H9 (cell line): Measurements from ENCODE around the gene FEZF2. TPM values are rescaled to one million over a fixed set of nuclear protein-coding genes. Genes with fewer than 3 reads are reported as not detected.

Source experiments
- DNase-seq: peaks from one replicate; pipeline ENCODE4 v3.0.0-alpha.2; 2017
- H2AFZ ChIP-seq: one replicate; pipeline ENCODE4 v1.6.1; 2013; ENCODE audit warnings: mild to moderate bottlenecking, low read length, control low read depth, moderate library complexity
- H2AK5ac ChIP-seq: 2 replicates; pipeline ENCODE4 v1.6.1; 2013; ENCODE audit warnings: low read length, control low read depth, mixed read lengths; ENCODE audit not compliant: insufficient read length
- H2BK120ac ChIP-seq: one replicate; pipeline ENCODE4 v1.6.1; 2013; ENCODE audit warnings: low read depth, mild to moderate bottlenecking, low read length, control low read depth, inconsistent platforms; ENCODE audit not compliant: poor library complexity, severe bottlenecking
- H2BK12ac ChIP-seq: 2 replicates; pipeline ENCODE4 v1.6.1; 2013; ENCODE audit warnings: low read length, control low read depth, mixed read lengths, low read depth; ENCODE audit not compliant: insufficient read length
- H2BK15ac ChIP-seq: 2 replicates; pipeline ENCODE4 v1.6.1; 2013; ENCODE audit warnings: low read depth, low read length, control low read depth
- H2BK20ac ChIP-seq: one replicate; pipeline ENCODE4 v1.6.1; 2013; ENCODE audit warnings: low read depth, mild to moderate bottlenecking, low read length, control low read depth, inconsistent platforms; ENCODE audit not compliant: poor library complexity, severe bottlenecking
- H2BK5ac ChIP-seq: 2 replicates; pipeline ENCODE4 v1.6.1; 2013; ENCODE audit warnings: low read length, control low read depth, mixed read lengths; ENCODE audit not compliant: insufficient read length
- H3K14ac ChIP-seq: 2 replicates; pipeline ENCODE4 v1.6.1; 2013; ENCODE audit warnings: low read length, control low read depth; ENCODE audit not compliant: insufficient read depth
- H3K18ac ChIP-seq: 2 replicates; pipeline ENCODE4 v1.6.1; 2013; ENCODE audit warnings: low read depth, mild to moderate bottlenecking, mixed read lengths, low read length, control low read depth; ENCODE audit not compliant: insufficient read length
- H3K23ac ChIP-seq: 2 replicates; pipeline ENCODE4 v1.6.1; 2013; ENCODE audit warnings: low read length, control low read depth, mixed read lengths, low read depth; ENCODE audit not compliant: insufficient read length
- H3K23me2 ChIP-seq: 2 replicates; pipeline ENCODE4 v1.6.1; 2013; ENCODE audit warnings: low read depth, mild to moderate bottlenecking, mixed read lengths, low read length, control low read depth; ENCODE audit not compliant: insufficient read length, poor library complexity, severe bottlenecking
- H3K27ac ChIP-seq: 2 replicates; pipeline ENCODE4 v1.5.1; 2013; ENCODE audit warnings: low read length, control low read depth, mixed read lengths, low read depth; ENCODE audit not compliant: insufficient read length
- H3K27me3 ChIP-seq: 2 replicates; pipeline ENCODE4 v1.6.1; 2013; ENCODE audit warnings: low read length, control low read depth, inconsistent platforms; ENCODE audit not compliant: insufficient read depth
- H3K4ac ChIP-seq: 2 replicates; pipeline ENCODE4 v1.6.1; 2013; ENCODE audit warnings: low read depth, mild to moderate bottlenecking, control low read depth, inconsistent platforms, low read length, moderate library complexity
- H3K4me1 ChIP-seq: 2 replicates; pipeline ENCODE4 v1.6.1; 2013; ENCODE audit warnings: low read length, control low read depth, inconsistent platforms; ENCODE audit not compliant: insufficient read depth
- H3K4me2 ChIP-seq: 2 replicates; pipeline ENCODE4 v1.6.1; 2013; ENCODE audit warnings: low read length, control low read depth, mixed read lengths; ENCODE audit not compliant: insufficient read length, insufficient read depth
- H3K56ac ChIP-seq: 2 replicates; pipeline ENCODE4 v1.6.1; 2013; ENCODE audit warnings: low read depth, mild to moderate bottlenecking, mixed read lengths, low read length, control low read depth; ENCODE audit not compliant: insufficient read length
- H3K79me1 ChIP-seq: 2 replicates; pipeline ENCODE4 v1.6.1; 2013; ENCODE audit warnings: low read depth, mild to moderate bottlenecking, moderate library complexity, low read length, control low read depth, inconsistent platforms; ENCODE audit not compliant: insufficient read depth, poor library complexity, severe bottlenecking
- H3K79me2 ChIP-seq: 2 replicates; pipeline ENCODE4 v1.6.1; 2013; ENCODE audit warnings: low read length, control low read depth, inconsistent platforms; ENCODE audit not compliant: insufficient read depth
- H3K9ac ChIP-seq: 2 replicates; pipeline ENCODE4 v1.6.1; 2013; ENCODE audit warnings: low read length, control low read depth, mixed read lengths; ENCODE audit not compliant: insufficient read length; ENCODE audit errors: extremely low read depth
- H3K9me3 ChIP-seq: one replicate; pipeline ENCODE4 v1.6.1; 2013; ENCODE audit warnings: low read depth, low read length, inconsistent platforms; ENCODE audit not compliant: control insufficient read depth
- H3T11ph ChIP-seq: one replicate; pipeline ENCODE4 v1.6.1; 2013; ENCODE audit warnings: mild to moderate bottlenecking, low read length, control low read depth, inconsistent platforms
- H4K20me1 ChIP-seq: one replicate; pipeline ENCODE4 v1.6.1; 2013; ENCODE audit not compliant: control insufficient read depth, insufficient read length, insufficient read depth
- H4K5ac ChIP-seq: 2 replicates; pipeline ENCODE4 v1.6.1; 2013; ENCODE audit warnings: low read depth, mild to moderate bottlenecking, mixed read lengths, low read length, control low read depth; ENCODE audit not compliant: insufficient read length
- H4K8ac ChIP-seq: replicated peaks from 2 replicates; pipeline ENCODE4 v1.6.1; 2013; ENCODE audit warnings: low read length, control low read depth, mixed read lengths, low read depth; ENCODE audit not compliant: insufficient read length
- H4K91ac ChIP-seq: 2 replicates; pipeline ENCODE4 v1.6.1; 2013; ENCODE audit warnings: low read depth, mild to moderate bottlenecking, moderate library complexity, mixed read lengths, low read length, control low read depth; ENCODE audit not compliant: insufficient read length
- H3K27ac Mint-ChIP-seq, 3 experiments: 2 replicates in 2 of 3; 3 replicates in 1 of 3; pipeline ENCODE4 v1.8.0; 2020 to 2021; ENCODE audit warnings: mixed read lengths in 3 of 3, mild to moderate bottlenecking in 1 of 3, moderate library complexity in 1 of 3
- H3K27me3 Mint-ChIP-seq: 2 replicates; pipeline ENCODE4 v1.8.0; 2021; ENCODE audit warnings: low read depth, mild to moderate bottlenecking, moderate library complexity, mixed read lengths
- H3K36me3 Mint-ChIP-seq, 3 experiments: 2 replicates in 2 of 3; 3 replicates in 1 of 3; pipeline ENCODE4 v1.8.0; 2020 to 2021; ENCODE audit warnings: low read depth in 3 of 3, mixed read lengths in 3 of 3; ENCODE audit not compliant: insufficient read depth in 1 of 3
- H3K4me1 Mint-ChIP-seq, 2 experiments: 2 replicates each; pipeline ENCODE4 v1.8.0; 2020; ENCODE audit warnings: mixed read lengths in 2 of 2
- H3K4me3 Mint-ChIP-seq, 2 experiments: 2 replicates in 1 of 2; 3 replicates in 1 of 2; pipeline ENCODE4 v1.8.0; 2020 to 2021; ENCODE audit warnings: mild to moderate bottlenecking in 2 of 2, mixed read lengths in 2 of 2, moderate library complexity in 1 of 2
- H3K9me3 Mint-ChIP-seq, 2 experiments: 2 replicates in 1 of 2; 3 replicates in 1 of 2; pipeline ENCODE4 v1.8.0; 2020; ENCODE audit warnings: mild to moderate bottlenecking in 2 of 2, mixed read lengths in 2 of 2, moderate library complexity in 1 of 2
- WGBS: extraction: QIAGEN DNeasy Blood & Tissue Kit; methylation state at CpG from one replicate; pipeline ENCODE4 v1.1.7; 2013; ENCODE audit warnings: missing lambda C conversion rate, low lambda C conversion rate, mixed read lengths; ENCODE audit not compliant: insufficient read length; ENCODE audit errors: extremely low coverage; 5-methylcytosine and 5-hydroxymethylcytosine counted together
- long read RNA-seq: library from polyadenylated mRNA; unstranded; transcript quantifications from one replicate; pipeline ENCODE4 v2.0.0, GENCODE V29; 2020
- total RNA-seq: library from RNA; stranded (reverse); gene quantifications from 2 replicates; pipeline ENCODE4 v1.2.1, GENCODE V29; 2021
- TF ChIP-seq, protein P1 (sequence below): fragments of 200-600 bp; sonication (generic); conservative IDR thresholded peaks from 3 replicates; pipeline ENCODE4 v1.8.0; 2021; ENCODE audit warnings: antibody characterized with exemption, mild to moderate bottlenecking

The FEZF2 gene
- total RNA-seq, result 0.11 TPM in 1 of 2 replicates, not detected in the other
- long read RNA-seq, result 0 reads

DNA sequence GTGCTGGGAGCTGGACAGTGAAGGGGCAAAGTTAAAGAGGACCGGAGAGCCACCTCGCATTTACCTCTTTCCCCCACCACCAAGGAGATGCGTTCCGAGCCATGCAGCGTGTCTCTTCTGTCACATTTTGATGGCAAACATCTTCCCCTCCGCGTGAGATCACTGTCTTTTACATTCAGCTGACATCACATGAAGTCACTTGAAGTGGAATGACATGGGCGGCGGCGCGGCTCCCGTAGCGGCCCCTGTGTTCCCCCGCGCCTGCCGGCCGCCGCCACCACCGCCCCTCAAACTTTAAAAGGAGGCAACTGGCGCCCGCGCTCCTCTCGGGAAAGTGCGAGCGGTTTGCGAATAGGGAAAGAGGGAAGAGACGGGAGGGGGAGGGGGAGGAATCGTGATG is at the start of gene FEZF2:
Gene FEZF2, minus strand, starts transcription at position 336 of the 400 bp plus-strand sequence. CDS start 682 bp downstream, outside the sequence.
- Histone ChIP-seq H3K9ac (no peak within 1 kb of the TSS), H3K4me1 (no peaks in the 10 kb centered on the region; the same call in 1 of the 2 replicates), H2BK5ac (no peak within 1 kb of the TSS), H4K5ac (no peak within 1 kb of the TSS), H2BK15ac (no peak within 1 kb of the TSS), H3K27ac (no peak within 1 kb of the TSS), H3K14ac (no peak within 1 kb of the TSS; the same call in 1 of the 2 replicates), H2BK120ac (no peak within 1 kb of the TSS), H3K23me2 (peaks cover 11% of the 10 kb centered on the region), H2AK5ac (no peak within 1 kb of the TSS), H3K56ac (no peak within 1 kb of the TSS), H3K79me2 (no peaks in the 10 kb centered on the region), H2BK20ac (no peak within 1 kb of the TSS), H4K20me1 (no peaks in the 10 kb centered on the region), H3K79me1 (no peaks in the 10 kb centered on the region), H4K8ac (no peak within 1 kb of the TSS), H2BK12ac (no peak within 1 kb of the TSS), H3T11ph (no peak within 1 kb of the TSS), H3K23ac (no peak within 1 kb of the TSS), H3K4me2 (peak within 1 kb of the TSS; percentile 51), H3K27me3 (peaks cover 96% of the 10 kb centered on the region), H3K4ac (no peak within 1 kb of the TSS), H3K9me3 (no peaks in the 10 kb centered on the region), H4K91ac (no peak within 1 kb of the TSS), H2AFZ (no peak within 1 kb of the TSS), H3K18ac (no peak within 1 kb of the TSS)
- Mint-ChIP-seq H3K4me1 (peaks cover 59 to 87% of the 10 kb centered on the region in 2 experiments), H3K9me3 (peaks cover 6 to 9% of the 10 kb centered on the region in 2 experiments; a peak in 4 of 5 replicates), H3K4me3 (peak within 1 kb of the TSS; percentile 3 to 71), H3K27ac (no peak within 1 kb of the TSS), H3K36me3 (no peaks in the 10 kb centered on the region; a peak in 2 of 7 replicates), H3K27me3 (peaks cover 100% of the 10 kb centered on the region)
- TF ChIP-seq, protein P1, sequence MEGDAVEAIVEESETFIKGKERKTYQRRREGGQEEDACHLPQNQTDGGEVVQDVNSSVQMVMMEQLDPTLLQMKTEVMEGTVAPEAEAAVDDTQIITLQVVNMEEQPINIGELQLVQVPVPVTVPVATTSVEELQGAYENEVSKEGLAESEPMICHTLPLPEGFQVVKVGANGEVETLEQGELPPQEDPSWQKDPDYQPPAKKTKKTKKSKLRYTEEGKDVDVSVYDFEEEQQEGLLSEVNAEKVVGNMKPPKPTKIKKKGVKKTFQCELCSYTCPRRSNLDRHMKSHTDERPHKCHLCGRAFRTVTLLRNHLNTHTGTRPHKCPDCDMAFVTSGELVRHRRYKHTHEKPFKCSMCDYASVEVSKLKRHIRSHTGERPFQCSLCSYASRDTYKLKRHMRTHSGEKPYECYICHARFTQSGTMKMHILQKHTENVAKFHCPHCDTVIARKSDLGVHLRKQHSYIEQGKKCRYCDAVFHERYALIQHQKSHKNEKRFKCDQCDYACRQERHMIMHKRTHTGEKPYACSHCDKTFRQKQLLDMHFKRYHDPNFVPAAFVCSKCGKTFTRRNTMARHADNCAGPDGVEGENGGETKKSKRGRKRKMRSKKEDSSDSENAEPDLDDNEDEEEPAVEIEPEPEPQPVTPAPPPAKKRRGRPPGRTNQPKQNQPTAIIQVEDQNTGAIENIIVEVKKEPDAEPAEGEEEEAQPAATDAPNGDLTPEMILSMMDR, result no peak
- WGBS, result no CpG with 5 or more reads among the region's 28 CpGs
- peak; percentile 65 for DNase-seq
